ENCODE measurements around the gene PDIA4. TPM values are rescaled to one million over a fixed set of nuclear protein-coding genes. Genes with fewer than 3 reads are reported as not detected.
A peak's percentile ranks its signal among the peaks of the same experiment; 100 is the strongest.
"Not testable (repeated sequence)": the region's sequence is repeated elsewhere in the genome, so short reads cannot be mapped to it uniquely, and the experiment has no call there.

The PDIA4 gene
- total RNA-seq, 1 donor from 2014 or later: 154 TPM

GRCh38 chr7:149043936-149044335 lies 15.6 kb upstream of the PDIA4 start:
- Mint-ChIP-seq H3K27ac (ENCODE audit: unreplicated experiment) (no peak overlapping the region), H3K4me1 (no peaks in the 10 kb centered on the region), H3K9me3 (no peaks in the 10 kb centered on the region), H3K27me3 (ENCODE audit: low read depth) (no peaks in the 10 kb centered on the region), H3K36me3 (ENCODE audit: low read depth) (no peaks in the 10 kb centered on the region), H3K4me3 (no peak overlapping the region)
- TF ChIP-seq CTCF (conservative IDR thresholded peaks at IDR 0.05): no peak
- DNase-seq (ENCODE audit: low read depth, low spot score): no peak

- DNase-seq (ENCODE audit: low read depth, low spot score): no peak
- TF ChIP-seq CTCF (conservative IDR thresholded peaks at IDR 0.05): no peak
- H3K4me1 Mint-ChIP-seq: no peaks in the 10 kb centered on the region
- H3K36me3 Mint-ChIP-seq (ENCODE audit: low read depth): peaks cover 6% of the 10 kb centered on the region
- H3K27me3 Mint-ChIP-seq (ENCODE audit: low read depth): no peaks in the 10 kb centered on the region
- H3K9me3 Mint-ChIP-seq: peaks cover 6% of the 10 kb centered on the region
- H3K4me3 Mint-ChIP-seq: no peak overlapping the region
- H3K27ac Mint-ChIP-seq (ENCODE audit: unreplicated experiment): no peak overlapping the region
Measured at GRCh38 chr7:149041350-149041749, 13.0 kb upstream of the PDIA4 start.

GRCh38 chr7:149038641-149039040 lies 10.3 kb upstream of the PDIA4 start:
- H3K4me3 Mint-ChIP-seq; H3K27me3 Mint-ChIP-seq (ENCODE audit: low read depth); H3K27ac Mint-ChIP-seq (ENCODE audit: unreplicated experiment); H3K4me1 Mint-ChIP-seq; H3K9me3 Mint-ChIP-seq; DNase-seq (ENCODE audit: low read depth, low spot score); H3K36me3 Mint-ChIP-seq (ENCODE audit: low read depth): not testable (repeated sequence)

GRCh38 chr7:149036676-149037075 lies 8.4 kb upstream of the PDIA4 start:
- Mint-ChIP-seq H3K4me3 (no peak overlapping the region), H3K9me3 (peaks cover 9% of the 10 kb centered on the region), H3K27me3 (ENCODE audit: low read depth) (no peaks in the 10 kb centered on the region), H3K4me1 (no peaks in the 10 kb centered on the region), H3K36me3 (ENCODE audit: low read depth) (peaks cover 6% of the 10 kb centered on the region), H3K27ac (ENCODE audit: unreplicated experiment) (no peak overlapping the region)
- TF ChIP-seq CTCF (conservative IDR thresholded peaks at IDR 0.05): no peak
- DNase-seq (ENCODE audit: low read depth, low spot score): no peak

GRCh38 chr7:149031353-149031910 lies 3.1 kb upstream of the PDIA4 start:
- Mint-ChIP-seq H3K36me3 (ENCODE audit: low read depth) (no peaks in the 10 kb centered on the region), H3K4me3 (no peak overlapping the region), H3K4me1 (peaks cover 23% of the 10 kb centered on the region), H3K27ac (ENCODE audit: unreplicated experiment) (no peak overlapping the region), H3K27me3 (ENCODE audit: low read depth) (peaks cover 2% of the 10 kb centered on the region), H3K9me3 (peaks cover 6% of the 10 kb centered on the region)
- DNase-seq (ENCODE audit: low read depth, low spot score): no peak
- TF ChIP-seq CTCF (conservative IDR thresholded peaks at IDR 0.05): no peak

GRCh38 chr7:149030439-149030838 lies 2.1 kb upstream of the PDIA4 start:
- H3K27ac Mint-ChIP-seq (ENCODE audit: unreplicated experiment); DNase-seq (ENCODE audit: low read depth, low spot score); H3K27me3 Mint-ChIP-seq (ENCODE audit: low read depth); H3K9me3 Mint-ChIP-seq; H3K36me3 Mint-ChIP-seq (ENCODE audit: low read depth): not testable (repeated sequence)
- Mint-ChIP-seq H3K4me3 (peak overlapping the region; percentile 54), H3K4me1 (peaks cover 30% of the 10 kb centered on the region)

Measured in neural crest cell (in vitro differentiated cells).